Measurements from ENCODE around the gene RSRC2. TPM values are rescaled to one million over a fixed set of nuclear protein-coding genes. Genes with fewer than 3 reads are reported as not detected.
"Not testable (repeated sequence)": the region's sequence is repeated elsewhere in the genome, so short reads cannot be mapped to it uniquely, and the experiment has no call there.

The RSRC2 gene
- polyA plus RNA-seq, 1 experiment = 13.4 TPM

GRCh38 chr12:122499991-122500684, 26.6 kb downstream of the RSRC2 start:
- H3K27me3 ChIP-seq (ENCODE audit: control insufficient read depth, insufficient read depth, low read length) = no peaks in the 10 kb centered on the region
- no peak for DNase-seq (ENCODE audit: low read depth)
- POLR2A ChIA-PET = interaction anchor here (0.7 to 1.3 kb wide), 3 partner anchors 27 to 127 kb away, joined by 3 to 6 read pairs (median 5); partner anchors contain the start of genes KNTC1 and RSRC2
- peaks cover 2% of the 10 kb centered on the region; the same call in 1 of the 2 replicates for H3K36me3 ChIP-seq (ENCODE audit: control insufficient read depth, insufficient read depth, low read length)
- peak overlapping the region; percentile 92 for H3K4me3 ChIP-seq (ENCODE audit: low read depth, low read length)
- TF ChIP-seq CTCF (IDR thresholded peaks at IDR 0.05; ENCODE audit: insufficient read depth, low read depth, low read length) = no peak
- CTCF ChIA-PET = interaction anchor here (0.7 to 2.0 kb wide), 3 partner anchors 17 to 100 kb away, joined by 3 to 6 read pairs (median 5); no protein-coding TSS in a partner anchor

GRCh38 chr12:122495258-122495657, 31.5 kb downstream of the RSRC2 start:
- no peak overlapping the region for H3K4me3 ChIP-seq (ENCODE audit: low read depth, low read length)
- peaks cover 6% of the 10 kb centered on the region for H3K36me3 ChIP-seq (ENCODE audit: control insufficient read depth, insufficient read depth, low read length)
- no peak for TF ChIP-seq CTCF (IDR thresholded peaks at IDR 0.05; ENCODE audit: insufficient read depth, low read depth, low read length)
- H3K27me3 ChIP-seq (ENCODE audit: control insufficient read depth, insufficient read depth, low read length) = no peaks in the 10 kb centered on the region
- ChIA-PET POLR2A (no interaction called here), CTCF (interaction anchor here (1.0 to 1.7 kb wide), 3 partner anchors 12 to 23 kb away, joined by 3 to 4 read pairs (median 4); no protein-coding TSS in a partner anchor)
- DNase-seq (ENCODE audit: low read depth) = no peak

- H3K27me3 ChIP-seq (ENCODE audit: control insufficient read depth, insufficient read depth, low read length); DNase-seq (ENCODE audit: low read depth); H3K36me3 ChIP-seq (ENCODE audit: control insufficient read depth, insufficient read depth, low read length); H3K4me3 ChIP-seq (ENCODE audit: low read depth, low read length); POLR2A ChIA-PET: not testable (repeated sequence)
- CTCF ChIA-PET = interaction anchor here (0.7 kb wide), 1 partner anchor 22 kb away, joined by 3 read pairs; no protein-coding TSS in a partner anchor
Observed at GRCh38 chr12:122493222-122493621, 33.5 kb downstream of the RSRC2 start.

- no peak for DNase-seq (ENCODE audit: low read depth)
- POLR2A ChIA-PET = interaction anchor here (0.9 kb wide), 1 partner anchor 9 kb away, joined by 3 read pairs; the partner anchor contains the start of gene ZCCHC8
- Histone ChIP-seq H3K36me3 (ENCODE audit: control insufficient read depth, insufficient read depth, low read length) (peaks cover 11% of the 10 kb centered on the region), H3K4me3 (ENCODE audit: low read depth, low read length) (no peak overlapping the region), H3K27me3 (ENCODE audit: control insufficient read depth, insufficient read depth, low read length) (no peaks in the 10 kb centered on the region)
- CTCF ChIA-PET = interaction anchor here (0.7 kb wide), 1 partner anchor 20 kb away, joined by 3 read pairs; no protein-coding TSS in a partner anchor
- no peak for TF ChIP-seq CTCF (IDR thresholded peaks at IDR 0.05; ENCODE audit: insufficient read depth, low read depth, low read length)
Observed at GRCh38 chr12:122491991-122492390, 34.7 kb downstream of the RSRC2 start.

- Histone ChIP-seq H3K36me3 (ENCODE audit: control insufficient read depth, insufficient read depth, low read length) (peaks cover 18% of the 10 kb centered on the region), H3K27me3 (ENCODE audit: control insufficient read depth, insufficient read depth, low read length) (no peaks in the 10 kb centered on the region), H3K4me3 (ENCODE audit: low read depth, low read length) (no peak overlapping the region)
- CTCF ChIA-PET = interaction anchor here (1.1 kb wide), 1 partner anchor 16 kb away, joined by 3 read pairs; no protein-coding TSS in a partner anchor
- no peak for DNase-seq (ENCODE audit: low read depth)
- no peak for TF ChIP-seq CTCF (IDR thresholded peaks at IDR 0.05; ENCODE audit: insufficient read depth, low read depth, low read length)
- POLR2A ChIA-PET = no interaction called here
Observed at GRCh38 chr12:122489038-122489437, 37.7 kb downstream of the RSRC2 start.

- peaks cover 19% of the 10 kb centered on the region for H3K36me3 ChIP-seq (ENCODE audit: control insufficient read depth, insufficient read depth, low read length)
- H3K4me3 ChIP-seq (ENCODE audit: low read depth, low read length); H3K27me3 ChIP-seq (ENCODE audit: control insufficient read depth, insufficient read depth, low read length); POLR2A ChIA-PET; DNase-seq (ENCODE audit: low read depth): not testable (repeated sequence)
- CTCF ChIA-PET = interaction anchor here (1.6 kb wide), 1 partner anchor 16 kb away, joined by 6 read pairs; no protein-coding TSS in a partner anchor
Observed at GRCh38 chr12:122487807-122488206, 38.9 kb downstream of the RSRC2 start.

All from BJ (cell line).